K562 (cell line): ENCODE measurements around the gene RPL19. TPM values are rescaled to one million over a fixed set of nuclear protein-coding genes. Genes with fewer than 3 reads are reported as not detected.
A peak's percentile ranks its signal among the peaks of the same experiment; 100 is the strongest.

Experiments used
- ASH1L ChIP-seq: fragments of 450-650 bp; IDR thresholded peaks from 2 replicates; pipeline ENCODE4 v1.6.1; 2018; ENCODE audit warnings: borderline replicate concordance, mild to moderate bottlenecking, low read depth; ENCODE audit not compliant: partially characterized antibody
- CEBPB ChIP-seq: fragments of 450-650 bp; IDR thresholded peaks from 2 replicates; pipeline ENCODE4 v1.6.1; 2016; ENCODE audit warnings: missing genetic modification characterization, missing compliant biosample characterization
- FOXK1 ChIP-seq: sonication (generic); formaldehyde crosslinking; IDR thresholded peaks from 2 replicates; pipeline ENCODE4 v1.8.0; 2022; ENCODE audit warnings: missing genetic modification reagents, mild to moderate bottlenecking, borderline replicate concordance
- KLF13 ChIP-seq: fragments of 450-650 bp; IDR thresholded peaks from 2 replicates; pipeline ENCODE4 v1.6.1; 2016; ENCODE audit warnings: missing genetic modification characterization, low read depth, mild to moderate bottlenecking, missing compliant biosample characterization, moderate library complexity, borderline replicate concordance
- MGA ChIP-seq: fragments of 450-650 bp; IDR thresholded peaks from 2 replicates; pipeline ENCODE4 v1.6.1; 2016; ENCODE audit warnings: mild to moderate bottlenecking, moderate library complexity
- NFE2L1 ChIP-seq: fragments of 450-650 bp; IDR thresholded peaks from 2 replicates; pipeline ENCODE4 v1.6.1; 2016; ENCODE audit warnings: missing genetic modification characterization, low read depth, mild to moderate bottlenecking, missing compliant biosample characterization, moderate library complexity, borderline replicate concordance
- NR2F6 ChIP-seq: fragments of 450-650 bp; formaldehyde crosslinking; IDR thresholded peaks from 2 replicates; pipeline ENCODE4 v1.4.0; 2020; ENCODE audit warnings: mild to moderate bottlenecking
- SAP30 ChIP-seq: fragments of 200-600 bp; sonication (generic); IDR thresholded peaks from 2 replicates; pipeline ENCODE4 v1.6.1; 2012; ENCODE audit warnings: borderline replicate concordance, low read depth, mild to moderate bottlenecking, moderate library complexity, low read length, control low read depth, inconsistent platforms; ENCODE audit not compliant: insufficient read depth, poor library complexity, severe bottlenecking
- ZFP36 ChIP-seq: fragments of 150-350 bp; IDR thresholded peaks from 2 replicates; pipeline ENCODE4 v1.6.1; 2018; ENCODE audit warnings: low read length, low read depth; ENCODE audit not compliant: partially characterized antibody
- ZNF184 ChIP-seq: sonication (generic); formaldehyde crosslinking; IDR thresholded peaks from 2 replicates; pipeline ENCODE4 v1.5.0; 2020; ENCODE audit warnings: missing genetic modification reagents
- ZNF639 ChIP-seq, 2 experiments: fragments of 200-800 bp in 1 of 2; sonication (Bioruptor generic) in 1 of 2; sonication (generic) in 1 of 2; formaldehyde crosslinking in 1 of 2; IDR thresholded peaks in 1 of 2; conservative IDR thresholded peaks in 1 of 2; 2 replicates each; pipeline versions ENCODE4 v1.5.0 to v1.6.1; 2016 to 2020; ENCODE audit warnings: missing compliant biosample characterization in 1 of 2, missing genetic modification characterization in 1 of 2, missing genetic modification reagents in 1 of 2
- polyA plus RNA-seq, 8 experiments: library from polyadenylated mRNA; depleted of rRNA in 4 of 8; stranded (reverse) in 5 of 8; unstranded in 3 of 8; fragments of >200 nt; fragmentation: Nextera tagmentation in 2 of 8; fragmentation: Illumina TruSeq in 1 of 8; extraction: Ambion mirVana in 2 of 8; extraction: Trizol in 1 of 8; gene quantifications; 2 replicates each; pipeline versions ENCODE4 v1.2.1 to v1.2.3, GENCODE V29; 2011 to 2014; ENCODE audit warnings: inconsistent platforms in 1 of 8, missing spikeins in 1 of 8
- total RNA-seq, 7 experiments: library from RNA; depleted of rRNA in 6 of 7; stranded (reverse); fragments of >200 nt in 6 of 7; fragmentation: Illumina TruSeq in 2 of 7; extraction: Trizol in 2 of 7; gene quantifications; 2 replicates each; pipeline versions ENCODE4 v1.2.1 to v1.2.3, GENCODE V29; 2011 to 2021; ENCODE audit warnings: low replicate concordance in 1 of 7

Gene RPL19
- total and polyA plus RNA-seq, 9 of the 15 experiments (the other 6 are each of a cell fraction or from before 2014, with no cell fraction given): 2,263 to 4,614 (median 3,727) TPM

- TF ChIP-seq ZNF639 (CRISPR knock-in tag; conservative IDR thresholded peaks at IDR 0.05 in 1 of 2, IDR thresholded peaks at IDR 0.05 in 1 of 2) (no peak), CEBPB (tag) (no peak), ASH1L (peak; percentile 89), FOXK1 (no peak), NR2F6 (CRISPR knock-in tag) (no peak), NFE2L1 (tag) (no peak), ZNF184 (CRISPR knock-in tag) (no peak), MGA (peak; percentile 64; the same call in 1 of the 2 replicates), ZFP36 (no peak), KLF13 (tag) (no peak), SAP30 (peak; percentile 84)
Measured at GRCh38 chr17:39200070-39200879, at the start of gene RPL19 (continued).
